C4-2B (cell line): ENCODE data around the gene SNX25.

ENCODE experiments used
- H3K27ac ChIP-seq: fragments of 450-650 bp; 2 replicates; pipeline ENCODE4 v1.5.1; 2017
- ZFX ChIP-seq: fragments of 450-650 bp; IDR thresholded peaks from 2 replicates; pipeline ENCODE4 v1.6.1; 2017
- TF ChIP-seq, protein P1 (sequence below): fragments of 450-650 bp; conservative IDR thresholded peaks from 2 replicates; pipeline ENCODE4 v1.5.1; 2017; ENCODE audit warnings: mild to moderate bottlenecking

Gene SNX25

DNA sequence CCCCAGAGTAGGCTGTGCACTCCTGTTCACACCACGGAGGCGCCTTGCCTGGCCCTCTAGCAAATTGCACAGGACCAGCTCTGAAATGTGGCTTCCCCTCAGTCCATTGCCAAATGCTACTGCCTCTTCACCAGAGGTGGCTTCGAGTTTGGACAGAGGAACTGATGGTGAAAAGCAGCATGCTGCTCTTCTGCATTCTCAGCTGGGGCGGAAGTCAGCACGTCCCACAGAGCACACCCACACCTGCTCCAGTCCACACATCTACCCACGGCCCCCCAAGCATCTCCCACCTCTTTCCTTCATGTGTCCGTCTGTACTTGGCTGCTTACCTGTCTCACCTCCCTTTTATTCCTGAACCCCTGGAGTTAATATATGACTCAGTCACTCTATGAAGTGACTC lies 142.8 kb downstream of the SNX25 start:
- TF ChIP-seq, protein P1, sequence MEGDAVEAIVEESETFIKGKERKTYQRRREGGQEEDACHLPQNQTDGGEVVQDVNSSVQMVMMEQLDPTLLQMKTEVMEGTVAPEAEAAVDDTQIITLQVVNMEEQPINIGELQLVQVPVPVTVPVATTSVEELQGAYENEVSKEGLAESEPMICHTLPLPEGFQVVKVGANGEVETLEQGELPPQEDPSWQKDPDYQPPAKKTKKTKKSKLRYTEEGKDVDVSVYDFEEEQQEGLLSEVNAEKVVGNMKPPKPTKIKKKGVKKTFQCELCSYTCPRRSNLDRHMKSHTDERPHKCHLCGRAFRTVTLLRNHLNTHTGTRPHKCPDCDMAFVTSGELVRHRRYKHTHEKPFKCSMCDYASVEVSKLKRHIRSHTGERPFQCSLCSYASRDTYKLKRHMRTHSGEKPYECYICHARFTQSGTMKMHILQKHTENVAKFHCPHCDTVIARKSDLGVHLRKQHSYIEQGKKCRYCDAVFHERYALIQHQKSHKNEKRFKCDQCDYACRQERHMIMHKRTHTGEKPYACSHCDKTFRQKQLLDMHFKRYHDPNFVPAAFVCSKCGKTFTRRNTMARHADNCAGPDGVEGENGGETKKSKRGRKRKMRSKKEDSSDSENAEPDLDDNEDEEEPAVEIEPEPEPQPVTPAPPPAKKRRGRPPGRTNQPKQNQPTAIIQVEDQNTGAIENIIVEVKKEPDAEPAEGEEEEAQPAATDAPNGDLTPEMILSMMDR, result no peak
- TF ChIP-seq ZFX, result no peak
- H3K27ac ChIP-seq, result no peak overlapping the region

GRCh38 chr4:185352741-185353140 lies 143.3 kb downstream of the SNX25 start:
- no peak for TF ChIP-seq ZFX
- TF ChIP-seq, protein P1, result no peak
- H3K27ac ChIP-seq, result no peak overlapping the region

DNA sequence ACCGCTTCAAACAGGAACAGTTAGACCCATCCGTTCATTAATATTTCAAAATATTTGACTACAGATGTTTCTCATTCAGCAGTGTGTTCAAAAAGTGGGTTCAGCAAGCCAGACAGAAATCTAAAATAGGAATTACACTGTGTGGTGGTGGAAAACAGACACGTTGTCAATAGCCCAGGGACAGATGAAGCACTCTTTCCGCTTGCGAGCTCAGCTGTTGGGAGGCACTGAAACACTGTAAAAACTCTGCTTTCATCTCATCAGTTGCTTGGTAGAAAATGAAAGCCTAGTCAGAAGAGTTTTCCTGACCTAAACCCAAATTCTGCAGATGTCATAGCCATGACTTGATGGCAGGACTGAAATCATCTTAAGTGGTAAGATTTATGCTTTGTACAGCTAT lies 147.8 kb downstream of the SNX25 start:
- no peak overlapping the region for H3K27ac ChIP-seq
- TF ChIP-seq, protein P1, result no peak
- no peak for TF ChIP-seq ZFX

DNA sequence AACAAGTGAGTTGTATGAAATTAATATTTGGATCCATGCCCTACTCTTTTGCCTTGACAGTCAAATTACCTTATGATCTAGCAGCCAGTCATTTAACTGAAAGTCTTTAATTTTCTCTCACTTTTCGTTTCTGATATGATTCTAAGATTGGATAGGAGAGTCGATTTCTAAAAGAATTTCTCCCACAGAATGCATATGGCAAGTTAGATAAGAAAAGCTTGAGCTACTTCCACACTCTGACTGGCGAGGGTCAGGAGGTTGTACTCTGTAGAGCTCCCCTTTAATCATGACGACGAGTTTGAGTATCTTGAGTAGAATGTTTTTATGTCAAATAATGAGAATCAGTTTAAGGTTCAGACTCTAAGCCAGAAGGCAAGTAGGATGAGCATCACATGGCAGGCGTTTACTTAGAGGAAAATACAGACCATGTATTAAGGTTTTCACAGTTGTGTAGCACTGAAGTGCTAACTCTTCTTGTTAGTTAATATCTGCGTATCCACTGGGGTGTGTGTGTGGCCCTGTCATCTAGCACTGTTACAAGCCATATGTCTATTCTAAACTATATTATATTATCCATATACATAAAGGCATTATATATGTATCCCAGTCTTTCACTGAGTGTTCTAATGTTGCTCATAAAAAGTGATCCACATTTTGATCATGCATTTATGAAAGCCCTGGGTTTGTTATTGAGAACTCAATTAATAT lies 148.5 kb downstream of the SNX25 start:
- TF ChIP-seq ZFX, result no peak
- H3K27ac ChIP-seq, result no peak overlapping the region

GRCh38 chr4:185358514-185358913 lies 149.1 kb downstream of the SNX25 start:
- TF ChIP-seq ZFX, result no peak
- TF ChIP-seq, protein P1, result no peak
- H3K27ac ChIP-seq, result no peak overlapping the region

GRCh38 chr4:185358959-185359358 lies 149.6 kb downstream of the SNX25 start:
- no peak overlapping the region for H3K27ac ChIP-seq
- TF ChIP-seq, protein P1, result no peak

DNA sequence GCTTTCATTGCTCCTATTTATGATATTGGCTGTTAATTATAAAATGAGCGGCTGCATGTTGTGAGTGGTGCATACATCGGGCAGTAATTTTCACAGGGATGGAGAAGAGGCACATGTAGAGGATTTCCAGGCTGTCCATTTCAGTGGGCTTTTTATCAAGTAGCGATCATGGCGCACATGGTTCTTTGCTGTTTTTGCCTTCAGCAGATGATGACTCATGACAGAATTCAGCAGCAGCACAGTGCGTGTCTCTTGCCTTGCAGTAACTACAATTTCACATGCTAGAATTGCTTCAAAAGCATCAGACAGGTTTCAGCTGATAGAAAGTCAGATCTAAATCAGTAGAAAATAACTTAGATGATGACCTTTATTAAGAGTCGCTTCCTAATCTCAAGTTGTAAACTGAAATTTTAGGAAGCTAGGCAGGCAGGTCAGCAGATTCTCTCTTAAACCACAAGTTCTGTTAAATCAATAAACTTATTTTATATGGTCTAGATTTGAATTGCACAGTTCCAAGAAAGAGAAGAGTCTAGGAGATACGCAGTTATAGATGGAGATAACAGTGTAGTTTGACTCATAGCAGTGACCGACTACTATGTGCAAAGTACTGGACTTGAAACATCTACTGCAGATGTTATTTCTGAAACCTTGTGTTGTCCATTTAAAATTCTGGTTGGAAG lies 150.5 kb downstream of the SNX25 start:
- H3K27ac ChIP-seq, result no peak overlapping the region
- TF ChIP-seq, protein P1, result no peak
- TF ChIP-seq ZFX, result no peak
